Activated naive CD8-positive, alpha-beta T cell treated with anti-CD3 and anti-CD28 coated beads, Interleukin-2, amount 50 U/mL, for 16 hours (primary cell): ENCODE results near the gene PDZK1.
"Not testable (repeated sequence)": the region's sequence is repeated elsewhere in the genome, so short reads cannot be mapped to it uniquely, and the experiment has no call there.

Experiments
- DNase-seq: peaks from one replicate; pipeline ENCODE4 v3.0.0-alpha.2; 2020; ENCODE audit warnings: low read depth, low spot score

PDZK1 gene

GRCh38 chr1:145710291-145711027, 3.3 kb upstream of the PDZK1 start:
- no peak for DNase-seq

GRCh38 chr1:145708063-145708462, 895 bp upstream of the PDZK1 start:
- DNase-seq, result no peak

- DNase-seq, result no peak
These were observed 993 bp downstream of the PDZK1 start for GRCh38 chr1:145706086-145706664.

GRCh38 chr1:145705622-145706021, 1.5 kb downstream of the PDZK1 start:
- no peak for DNase-seq

GRCh38 chr1:145702826-145703225, 4.3 kb downstream of the PDZK1 start:
- DNase-seq, result no peak

- no peak for DNase-seq
These were observed 5.1 kb downstream of the PDZK1 start for GRCh38 chr1:145702052-145702451.

GRCh38 chr1:145701306-145701862, 5.8 kb downstream of the PDZK1 start:
- DNase-seq, result no peak

- no peak for DNase-seq
These were observed 10.6 kb downstream of the PDZK1 start for GRCh38 chr1:145696630-145696960.

- no peak for DNase-seq
These were observed 11.1 kb downstream of the PDZK1 start for GRCh38 chr1:145695821-145696629.

- no peak for DNase-seq
These were observed 14.3 kb downstream of the PDZK1 start for GRCh38 chr1:145692785-145693443.

GRCh38 chr1:145690587-145691558, 16.3 kb downstream of the PDZK1 start:
- peak; percentile 1 for DNase-seq

GRCh38 chr1:145689922-145690321, 17.2 kb downstream of the PDZK1 start:
- no peak for DNase-seq

GRCh38 chr1:145688924-145689323, 18.2 kb downstream of the PDZK1 start:
- no peak for DNase-seq

GRCh38 chr1:145688328-145688727, 18.8 kb downstream of the PDZK1 start:
- DNase-seq, result no peak

GRCh38 chr1:145686078-145686477, 21.1 kb downstream of the PDZK1 start:
- DNase-seq, result not testable (repeated sequence)

GRCh38 chr1:145684858-145685257, 22.3 kb downstream of the PDZK1 start:
- not testable (repeated sequence) for DNase-seq

- not testable (repeated sequence) for DNase-seq
These were observed 34.0 kb downstream of the PDZK1 start for GRCh38 chr1:145673217-145673616.

- DNase-seq, result not testable (repeated sequence)
These were observed 36.0 kb downstream of the PDZK1 start for GRCh38 chr1:145670995-145671745.

- DNase-seq, result not testable (repeated sequence)
These were observed 42.2 kb downstream of the PDZK1 start for GRCh38 chr1:145665015-145665414.

GRCh38 chr1:145662502-145662901, 44.7 kb downstream of the PDZK1 start:
- not testable (repeated sequence) for DNase-seq
